NCI-H2227 (cell line): Measurements from ENCODE around the gene SSU72.
"Not testable (repeated sequence)": the region's sequence is repeated elsewhere in the genome, so short reads cannot be mapped to it uniquely, and the experiment has no call there.

Experiments used
- DNase-seq: peaks from one replicate; lab custom pipeline; 2025; ENCODE audit not compliant: unreplicated experiment; lab: John Stamatoyannopoulos, UW

Gene SSU72

DNA sequence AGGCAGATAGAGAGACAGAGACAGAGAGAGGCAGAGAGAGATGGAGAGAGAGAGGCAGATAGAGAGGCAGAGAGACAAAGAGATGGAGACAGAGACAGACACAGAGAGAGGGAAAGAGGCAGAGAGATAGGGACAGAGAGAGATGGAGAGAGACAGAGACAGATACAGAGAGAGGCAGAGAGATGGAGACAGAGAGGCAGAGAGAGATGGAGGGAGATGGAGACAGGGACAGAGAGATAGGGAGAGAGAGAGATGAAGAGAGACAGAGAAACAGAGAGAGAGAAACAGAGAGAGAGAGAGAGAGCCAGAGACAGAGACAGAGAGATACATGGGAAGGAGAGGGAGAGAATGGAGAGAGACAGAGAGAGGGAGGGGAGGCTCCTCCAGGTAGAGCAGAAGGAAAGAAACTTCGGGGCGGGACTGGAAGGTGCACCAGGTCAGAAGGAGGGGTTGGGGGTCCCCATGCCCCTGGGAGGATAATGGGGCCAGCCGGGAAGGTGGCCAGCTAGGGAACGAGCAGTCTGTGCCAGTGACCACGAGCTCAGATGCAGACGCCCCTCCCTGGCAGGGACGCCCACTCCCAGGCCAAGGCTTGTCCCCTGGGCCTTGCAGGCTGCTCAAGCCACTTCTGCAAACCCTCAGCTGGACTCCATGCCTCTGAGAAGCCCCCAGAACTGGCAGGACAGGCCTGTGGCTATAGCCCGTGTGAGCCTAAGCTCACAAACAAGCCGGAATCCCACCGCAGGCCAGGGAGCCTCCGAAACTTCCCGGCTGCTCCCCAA, 22.0 kb upstream of the SSU72 start:
- DNase-seq, result no peak

DNA sequence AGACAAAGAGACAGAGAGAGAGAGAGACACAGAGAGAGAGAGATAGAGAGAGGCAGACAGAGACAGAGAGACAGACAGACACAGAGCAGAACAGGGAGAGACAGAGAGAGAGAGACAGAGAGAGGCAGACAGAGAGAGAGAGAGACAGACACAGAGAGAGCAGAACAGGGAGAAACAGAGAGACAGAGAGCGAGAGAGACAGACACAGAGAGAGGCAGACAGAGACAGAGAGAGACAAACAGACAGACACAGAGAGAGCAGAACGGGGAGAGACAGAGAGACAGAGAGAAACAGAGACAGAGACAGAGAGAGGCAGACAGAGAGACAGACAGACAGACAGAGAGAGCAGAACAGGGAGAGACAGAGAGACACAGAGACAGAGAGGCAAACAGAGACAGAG, 20.7 kb upstream of the SSU72 start:
- DNase-seq, result not testable (repeated sequence)

DNA sequence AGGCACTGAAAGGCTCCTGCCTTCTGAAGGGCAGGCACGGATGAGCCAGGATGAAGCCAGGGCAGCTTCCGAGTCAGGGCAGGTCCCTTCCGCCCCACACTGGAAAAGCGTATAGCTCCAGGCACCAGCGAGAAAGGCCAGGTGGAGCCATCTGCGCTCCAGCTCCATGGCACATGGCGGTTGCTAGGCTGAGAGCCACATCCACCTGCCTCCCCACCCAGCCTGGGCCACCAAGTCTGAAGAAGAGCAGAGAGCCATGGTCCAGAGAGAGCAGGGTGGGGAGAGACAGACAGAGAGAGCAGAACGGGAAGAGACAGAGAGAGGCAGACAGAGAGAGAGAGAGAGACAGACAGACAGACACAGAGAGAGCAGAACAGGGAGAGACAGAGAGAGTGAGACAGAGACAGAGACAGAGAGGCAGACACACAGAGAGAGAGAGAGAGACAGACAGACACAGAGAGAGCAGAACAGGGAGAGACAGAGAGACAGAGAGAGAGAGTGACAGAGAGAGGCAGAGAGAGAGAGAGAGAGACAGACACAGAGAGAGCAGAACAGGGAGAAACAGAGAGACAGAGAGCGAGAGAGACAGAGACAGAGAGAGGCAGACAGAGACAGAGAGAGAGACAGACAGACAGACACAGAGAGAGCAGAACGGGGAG, 20.1 kb upstream of the SSU72 start:
- DNase-seq, result no peak

DNA sequence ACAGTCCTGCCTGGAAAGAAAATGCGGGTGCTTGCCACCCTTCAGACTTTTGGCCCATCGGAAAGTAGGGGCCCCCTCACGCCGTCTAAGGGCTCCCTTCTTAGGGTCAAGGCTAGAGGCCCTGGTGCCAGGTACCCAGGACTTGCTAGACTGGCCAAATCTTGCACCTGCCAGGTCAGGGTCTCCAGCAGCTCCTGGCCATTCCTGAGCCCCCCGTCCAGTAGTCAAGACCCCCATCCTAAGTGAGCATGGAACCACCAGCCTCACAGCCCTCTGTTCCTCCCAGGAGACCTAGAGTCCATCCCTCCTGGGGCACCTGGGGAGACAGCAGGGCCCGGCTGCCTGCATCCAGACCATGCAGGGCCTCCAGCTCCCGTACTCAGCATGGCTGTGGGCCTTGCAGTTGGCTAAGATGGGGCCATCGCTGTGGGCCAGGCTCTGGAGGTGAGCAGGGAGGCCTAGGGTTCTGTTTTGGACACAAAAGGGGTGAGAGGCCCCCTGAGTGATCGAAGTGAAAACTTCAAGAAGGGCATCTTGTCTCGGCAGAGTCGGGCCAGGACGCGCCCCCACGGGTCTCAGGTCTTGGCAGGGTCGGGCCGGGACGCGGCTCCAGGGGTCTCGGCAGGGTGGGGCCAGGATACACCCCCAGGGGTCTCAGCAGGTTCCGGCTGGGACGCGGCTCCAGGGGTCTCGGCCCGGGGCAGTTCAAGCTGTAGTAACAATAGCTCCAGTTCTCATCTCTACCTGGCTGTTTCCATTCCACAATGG, 19.4 kb upstream of the SSU72 start:
- DNase-seq, result no peak

DNA sequence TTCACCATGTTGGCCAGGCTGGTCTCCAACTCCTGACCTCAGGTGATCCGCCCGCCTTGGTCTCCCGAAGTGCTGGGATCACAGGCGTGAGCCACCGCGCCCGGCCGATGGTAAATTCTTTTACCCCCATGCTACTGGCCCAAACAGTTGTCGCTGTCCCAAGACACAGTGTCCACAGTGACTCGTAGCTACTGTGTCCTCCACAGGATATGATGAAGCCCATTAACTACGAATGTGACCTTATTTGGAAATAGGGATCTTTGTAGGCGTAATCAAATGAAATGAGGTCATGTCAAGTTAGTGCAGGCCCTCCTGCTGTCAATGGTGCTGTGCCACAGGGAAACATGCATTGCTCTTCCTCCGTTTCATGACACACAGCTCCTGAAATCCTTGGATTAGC, 16.8 kb upstream of the SSU72 start:
- no peak for DNase-seq

DNA sequence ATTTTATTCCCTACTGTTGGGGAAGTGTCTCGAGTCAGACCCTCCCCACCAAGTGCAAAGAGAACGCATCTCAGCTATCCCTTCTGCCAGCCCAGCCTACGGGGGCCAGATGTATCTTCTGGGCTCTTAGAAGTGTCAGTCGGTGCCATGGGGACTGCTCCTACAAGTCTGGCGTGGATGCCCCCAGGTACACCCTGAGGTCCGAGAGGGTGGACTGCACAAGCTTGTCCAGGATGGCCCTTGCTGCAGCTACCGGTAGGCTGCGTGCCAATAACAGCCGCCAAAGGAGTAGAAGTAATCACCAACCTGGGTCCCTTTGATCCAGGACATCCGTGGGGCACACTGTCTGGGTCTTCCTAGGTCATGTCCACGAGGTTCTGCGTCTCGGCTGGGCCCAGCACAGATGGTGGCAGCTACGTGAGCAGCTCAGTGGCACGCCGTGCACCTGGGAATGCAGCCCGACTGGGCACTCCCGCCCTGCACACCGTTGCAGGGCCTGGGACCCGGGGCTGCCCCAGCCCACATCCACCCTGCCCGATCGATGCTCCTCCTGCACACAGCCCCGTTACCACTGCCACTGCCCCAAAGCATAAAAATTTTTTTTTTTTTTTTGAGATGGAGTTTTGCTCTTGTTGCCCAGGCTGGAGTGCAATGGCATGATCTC, 8.8 kb upstream of the SSU72 start:
- no peak for DNase-seq

DNA sequence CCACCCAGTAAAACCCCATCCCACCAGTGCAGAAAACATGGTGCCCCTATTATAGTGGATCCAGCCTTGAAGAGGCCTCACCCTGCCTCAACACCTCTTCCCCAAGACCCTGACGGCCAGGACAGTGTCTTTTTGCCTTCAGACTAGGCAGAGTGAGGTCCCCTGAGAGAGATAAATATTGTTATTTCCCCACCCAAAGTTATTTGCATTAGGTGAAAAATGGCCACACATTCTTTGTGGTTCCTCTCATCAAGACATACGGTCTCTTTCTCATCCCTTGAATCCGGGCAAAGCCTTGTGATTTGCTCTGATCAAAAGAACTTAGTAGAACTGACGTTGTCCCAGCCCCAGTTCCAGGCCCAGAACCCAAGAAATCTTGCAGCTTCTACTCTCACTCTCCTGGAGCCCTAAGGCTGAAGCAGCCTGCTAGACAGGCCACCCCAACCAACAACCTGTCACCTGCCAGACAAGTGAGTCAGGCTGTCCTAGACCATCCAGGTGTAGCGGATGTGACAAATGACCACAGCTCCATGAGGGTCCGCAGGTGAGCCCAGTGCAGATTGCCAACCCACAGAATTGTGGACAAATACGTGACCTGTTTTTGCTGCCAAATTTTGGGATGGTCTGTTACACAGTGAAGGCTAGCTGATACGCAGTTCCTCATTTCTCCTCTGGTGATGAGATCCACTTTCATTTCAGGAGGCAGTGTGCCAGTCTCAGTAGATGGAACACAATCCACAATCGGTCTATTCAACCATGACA, 8.1 kb upstream of the SSU72 start:
- DNase-seq, result no peak

DNA sequence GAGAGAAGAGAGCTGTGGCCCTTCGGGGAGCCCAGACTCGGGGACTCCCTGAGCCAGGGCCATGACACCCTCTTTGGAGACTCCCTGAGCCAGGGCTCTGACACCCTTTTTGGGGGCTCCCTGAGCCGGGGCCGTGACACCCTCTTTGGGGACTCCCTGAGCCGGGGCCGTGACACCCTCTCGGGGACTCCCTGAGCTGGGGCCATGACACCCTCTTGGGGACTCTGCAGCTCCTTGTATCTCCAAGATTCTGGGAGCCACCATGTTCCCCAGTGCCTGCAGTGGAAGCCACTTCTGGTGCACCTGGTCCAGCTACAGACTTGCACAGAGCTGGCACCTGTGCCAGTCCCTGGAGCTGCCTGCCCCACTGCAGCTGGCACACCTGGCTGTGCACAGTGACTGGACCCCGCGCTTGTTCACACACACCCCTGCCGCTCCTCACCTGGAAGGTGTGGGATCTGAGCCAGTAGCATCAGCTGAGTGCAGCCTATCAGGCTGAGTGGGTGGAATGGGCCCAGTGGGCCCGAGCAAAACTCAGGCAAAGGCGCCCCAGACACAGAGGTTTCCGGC, 3.8 kb upstream of the SSU72 start:
- no peak for DNase-seq

DNA sequence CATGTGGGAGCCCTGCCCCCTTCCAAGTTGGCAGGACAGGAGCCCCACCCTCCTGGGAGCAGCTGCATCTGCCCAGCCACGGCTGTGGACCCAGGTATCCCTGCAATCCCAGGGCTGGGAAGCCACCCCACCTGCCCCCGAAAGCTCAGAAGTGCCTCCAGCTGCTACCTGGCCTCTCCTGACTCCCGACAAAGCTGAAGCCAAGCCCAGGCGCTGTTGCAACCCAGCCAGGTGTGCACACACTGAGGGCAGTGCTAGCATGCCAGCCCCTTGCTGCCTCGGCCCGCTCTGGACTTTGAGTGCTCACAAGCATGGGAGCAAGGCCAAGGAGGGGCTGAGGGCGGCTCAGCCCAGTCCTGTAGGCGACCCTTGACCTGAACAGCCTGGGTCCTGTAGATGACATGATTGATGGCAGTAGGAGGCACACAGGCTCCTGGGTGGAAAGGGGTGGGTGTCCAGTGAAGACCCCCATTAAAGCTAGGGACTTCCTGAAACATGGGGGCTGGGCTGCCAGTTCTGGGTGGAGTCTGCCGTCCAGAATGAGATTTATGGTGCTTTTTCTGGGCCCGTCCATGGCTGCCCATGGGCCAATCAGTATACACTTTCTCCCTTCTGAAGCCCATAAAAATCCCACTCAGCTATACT, 2.8 kb upstream of the SSU72 start:
- DNase-seq, result no peak

DNA sequence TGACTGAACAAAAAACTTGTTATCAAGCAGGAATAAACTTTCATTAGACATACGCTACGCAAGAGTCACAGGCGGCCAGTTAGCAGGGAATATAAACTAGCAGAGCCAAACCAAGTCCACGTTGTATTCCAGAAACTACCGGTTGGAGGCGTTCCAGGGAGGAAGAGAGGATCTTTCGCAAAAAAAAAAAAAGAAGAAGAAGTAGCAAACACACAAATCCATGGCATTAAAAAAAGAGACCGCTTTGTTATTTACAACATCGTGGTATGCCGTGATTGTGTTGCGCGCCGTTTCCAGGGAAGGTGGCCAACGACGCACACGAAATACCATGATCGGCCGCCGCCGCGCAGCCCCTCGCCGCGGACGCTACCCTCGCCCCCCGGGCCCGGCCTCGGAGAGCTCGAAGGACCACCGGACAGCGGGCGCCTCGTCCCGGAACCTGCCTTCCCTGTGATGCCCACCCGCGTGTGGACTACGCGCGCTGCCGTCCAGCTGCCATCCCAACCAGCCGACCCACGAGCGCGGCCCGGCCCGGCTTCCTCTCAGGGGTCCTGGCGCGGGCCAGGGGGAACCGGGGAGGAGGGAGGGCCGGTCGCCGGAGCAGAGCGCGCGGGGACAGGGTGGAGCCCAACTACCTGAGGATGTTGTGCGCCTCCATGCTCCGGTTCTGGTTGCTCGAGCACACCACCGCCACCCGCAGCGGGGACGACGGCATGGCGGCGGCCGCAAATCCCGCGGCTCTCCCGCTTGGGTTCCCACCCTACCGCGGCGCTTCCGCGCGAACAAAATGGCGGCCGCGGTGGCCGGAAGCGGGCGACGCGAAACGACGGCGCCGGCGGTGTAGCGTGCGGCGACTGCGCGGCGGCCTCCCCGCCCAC, 581 bp downstream of the SSU72 start:
- peak; percentile 91 for DNase-seq

DNA sequence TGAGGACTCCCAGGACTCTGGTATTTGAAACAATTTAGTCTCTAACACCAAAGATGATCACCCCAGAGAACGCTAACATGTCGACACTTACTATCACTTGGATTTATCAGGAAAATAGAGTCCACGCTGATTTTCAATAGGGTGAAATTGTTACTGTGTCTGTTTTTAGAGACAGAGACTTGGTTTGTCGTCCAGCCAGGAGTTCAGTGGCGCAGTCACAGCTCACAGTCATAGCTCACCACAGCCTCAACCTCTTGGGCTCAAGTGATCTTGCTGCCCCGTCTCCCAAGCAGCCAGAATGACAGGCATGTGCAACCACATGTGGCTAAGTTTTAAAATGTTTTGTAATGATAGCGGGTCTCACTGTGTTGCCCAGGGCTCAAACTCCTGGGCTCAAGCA, 5.3 kb downstream of the SSU72 start:
- DNase-seq, result no peak

DNA sequence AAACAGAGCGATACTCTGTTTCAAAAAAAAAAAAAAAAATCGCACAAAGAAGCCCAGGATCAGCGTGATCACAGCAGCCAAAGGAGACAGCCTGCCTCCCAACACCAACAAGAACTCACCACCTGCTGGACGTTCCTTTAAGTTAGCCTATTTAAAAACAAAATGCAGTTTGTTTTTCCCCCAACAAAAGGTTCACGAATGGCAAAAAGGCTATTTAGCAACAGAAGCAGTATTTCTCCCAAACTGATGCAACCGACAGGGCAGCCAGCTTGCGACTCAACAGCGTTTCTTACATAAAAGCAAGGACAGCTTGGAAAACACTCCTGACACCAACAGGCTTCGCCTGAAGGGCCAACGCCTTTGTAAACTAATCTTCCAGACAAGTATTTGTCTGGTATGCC, 6.8 kb downstream of the SSU72 start:
- no peak for DNase-seq

DNA sequence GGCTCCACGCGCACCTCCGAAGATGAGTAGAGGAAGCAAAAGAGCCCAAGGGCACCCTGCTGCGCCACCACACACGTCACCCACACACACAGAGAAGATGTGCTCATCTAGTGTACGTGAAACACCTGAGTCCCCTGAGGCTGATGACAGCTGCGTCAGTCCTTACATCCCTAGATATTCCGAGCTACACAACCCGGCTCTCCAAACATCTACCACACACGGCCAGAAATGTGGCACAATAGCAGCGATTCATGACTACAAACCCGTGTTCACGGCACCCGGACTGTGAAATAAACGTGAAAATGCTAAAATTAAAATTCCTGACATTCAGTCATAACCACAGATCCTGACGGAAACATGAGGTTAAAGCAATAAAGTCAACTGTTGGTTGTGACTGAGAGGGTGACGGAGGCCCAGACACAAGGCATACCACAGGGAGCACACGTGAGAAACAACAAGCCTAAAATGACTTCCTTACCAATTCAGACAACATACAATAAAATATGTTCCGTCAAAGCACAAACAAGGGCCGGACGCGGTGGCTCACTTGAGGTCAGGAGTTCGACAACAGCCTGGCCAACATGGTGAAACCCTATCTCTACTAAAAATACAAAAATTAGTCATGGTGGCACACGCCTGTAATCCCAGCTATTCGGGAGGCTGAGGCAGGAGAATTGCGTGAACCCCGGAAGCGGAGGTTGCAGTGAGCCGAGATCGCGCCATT, 7.3 kb downstream of the SSU72 start:
- no peak for DNase-seq

DNA sequence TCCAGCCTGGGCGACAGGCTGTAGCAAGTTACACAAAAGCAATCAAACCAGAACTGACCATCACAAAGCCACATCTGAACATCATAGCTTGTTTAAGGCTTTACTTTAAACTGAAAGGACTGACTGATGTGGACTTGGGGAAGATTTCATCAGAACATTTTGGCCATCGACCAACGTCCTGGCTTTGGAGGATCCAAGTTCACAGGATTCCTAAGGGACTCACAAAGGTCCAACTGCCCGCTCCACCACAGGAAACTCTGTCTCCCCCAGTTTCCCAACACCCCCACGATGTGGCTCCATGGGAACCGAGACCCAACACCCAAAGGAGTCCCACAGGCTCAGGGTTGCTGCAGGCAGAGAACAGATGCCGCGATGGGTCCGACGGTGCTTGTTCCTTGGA, 9.3 kb downstream of the SSU72 start:
- no peak for DNase-seq

DNA sequence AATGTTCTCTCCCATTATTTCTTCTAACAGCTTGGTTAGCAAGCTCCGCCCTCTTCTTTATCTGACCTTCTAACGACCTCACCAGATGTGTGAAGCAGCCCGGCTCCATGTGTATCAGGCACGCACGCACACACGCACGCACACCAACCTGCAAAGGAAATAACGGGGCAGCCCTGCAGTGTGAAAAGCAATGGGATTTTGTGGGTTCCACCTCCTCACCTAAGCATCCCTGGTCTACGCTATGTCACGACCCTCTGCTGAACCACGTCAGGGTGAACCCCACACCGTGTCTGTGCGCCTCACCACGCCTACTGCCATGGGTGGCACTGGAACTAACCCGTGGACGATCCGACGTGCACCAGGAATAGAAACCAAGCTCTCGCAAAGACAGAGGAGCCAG, 10.4 kb downstream of the SSU72 start:
- DNase-seq, result no peak

DNA sequence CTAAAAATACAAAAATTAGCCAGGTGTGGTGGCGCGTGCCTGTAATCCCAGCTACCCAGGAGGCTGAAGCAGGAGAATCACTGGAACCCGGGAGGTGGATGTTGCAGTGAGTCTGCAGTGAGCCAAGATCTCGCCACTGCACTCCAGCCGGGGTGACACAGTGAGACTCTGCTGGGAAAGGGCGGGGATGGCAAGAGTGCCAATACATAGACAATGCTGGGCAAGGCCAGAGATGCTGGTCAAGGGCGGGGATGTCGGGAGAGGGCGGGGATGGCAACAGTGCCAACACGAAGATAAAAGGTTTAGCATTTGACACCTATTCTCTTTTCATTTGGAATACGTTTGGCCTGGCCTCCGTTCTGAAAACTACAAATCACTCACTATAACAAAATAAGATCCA, 11.0 kb downstream of the SSU72 start:
- no peak for DNase-seq

DNA sequence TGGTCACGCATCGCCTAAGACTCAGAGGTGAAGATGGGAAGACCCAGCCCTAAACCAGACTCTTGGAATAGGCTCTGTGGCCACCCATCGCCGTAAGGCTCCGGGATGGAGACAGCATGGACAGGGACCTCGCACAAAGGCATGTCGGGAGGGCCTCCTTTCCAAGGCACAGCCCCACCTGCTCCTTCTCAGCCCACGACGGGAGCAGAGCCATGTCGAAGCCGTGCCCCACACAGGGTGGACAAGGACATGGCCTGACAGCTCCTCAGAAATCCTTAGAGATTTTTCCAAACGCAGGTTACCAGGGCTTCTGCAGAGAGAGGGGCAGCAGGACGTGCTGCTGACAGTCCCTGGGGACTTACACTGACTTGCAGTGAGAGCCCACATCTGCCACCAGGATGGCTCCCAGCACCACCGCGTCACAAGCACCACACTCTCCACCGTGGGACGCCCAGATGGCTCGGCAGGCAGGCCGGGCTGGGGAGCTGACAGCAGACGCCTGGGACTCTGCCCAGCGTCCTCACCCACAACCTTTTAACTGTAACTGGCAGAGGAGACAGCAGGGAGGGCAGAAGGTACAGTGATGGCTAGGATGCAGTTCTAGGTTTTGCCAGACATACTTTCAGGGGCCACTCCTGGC, 12.0 kb downstream of the SSU72 start:
- DNase-seq, result no peak
